Epithelial cell of prostate (primary cell): ENCODE results near the gene ZBTB8A.

Experiments
- DNase-seq: peaks from one replicate; pipeline ENCODE4 v3.0.0-alpha.2; 2011; ENCODE audit warnings: low read depth, low spot score
- H3K27ac ChIP-seq: fragments of 450-650 bp; 2 replicates; pipeline ENCODE4 v1.5.1; 2017; ENCODE audit warnings: mild to moderate bottlenecking

The ZBTB8A gene

GRCh38 chr1:32651461-32652073 is 112.3 kb downstream of the ZBTB8A start:
- H3K27ac ChIP-seq: peak overlapping the region; percentile 98
- no peak for DNase-seq

- DNase-seq: no peak
- H3K27ac ChIP-seq: no peak overlapping the region
Observed at GRCh38 chr1:32652244-32652962, 113.2 kb downstream of the ZBTB8A start.
